Brain microvascular endothelial cell (primary cell): ENCODE measurements around the gene C10orf71.

Experiments used
- DNase-seq: peaks from one replicate; pipeline ENCODE4 v3.0.0-alpha.2; 2020
- H3K27ac ChIP-seq: fragments of 250-450 bp; sonication (Bioruptor Pico); 2 replicates; pipeline ENCODE4 v1.5.1; 2020; ENCODE audit warnings: mild to moderate bottlenecking, moderate library complexity
- H3K27me3 ChIP-seq: fragments of 250-450 bp; sonication (Bioruptor Pico); replicated peaks from 2 replicates; pipeline ENCODE4 v1.5.1; 2020; ENCODE audit warnings: mild to moderate bottlenecking
- H3K36me3 ChIP-seq: fragments of 250-450 bp; sonication (Bioruptor Pico); replicated peaks from 2 replicates; pipeline ENCODE4 v1.5.1; 2020; ENCODE audit warnings: mild to moderate bottlenecking
- H3K4me3 ChIP-seq: 2 replicates; pipeline ENCODE4 v1.5.1; 2011; ENCODE audit warnings: low read depth, mild to moderate bottlenecking, control low read depth, low read length, moderate library complexity
- CTCF ChIP-seq: IDR thresholded peaks from 2 replicates; pipeline ENCODE4 v1.5.1; 2011; ENCODE audit warnings: low read depth, mild to moderate bottlenecking, moderate library complexity, low read length, control low read depth, inconsistent platforms; ENCODE audit errors: missing control alignments
- in situ Hi-C: cut with HindIII; loops from 2 replicates; pipeline ENCODE4 v1.10.0; 2017; ENCODE audit warnings: low sequenced_read_pairs, low pct_ligation_motif_present

The C10orf71 gene

GRCh38 chr10:49365275-49365674, 66.3 kb downstream of the C10orf71 start:
- Histone ChIP-seq H3K27me3 (no peaks in the 10 kb centered on the region), H3K27ac (no peak overlapping the region), H3K4me3 (no peak overlapping the region), H3K36me3 (no peaks in the 10 kb centered on the region)
- no peak for DNase-seq
- in situ Hi-C loops: no loop called here
- no peak for TF ChIP-seq CTCF

- in situ Hi-C loops: no loop called here
- Histone ChIP-seq H3K27ac (no peak overlapping the region), H3K36me3 (no peaks in the 10 kb centered on the region), H3K4me3 (no peak overlapping the region), H3K27me3 (no peaks in the 10 kb centered on the region)
- no peak for TF ChIP-seq CTCF
- DNase-seq: no peak
Measured at GRCh38 chr10:49365675-49366415, 66.9 kb downstream of the C10orf71 start.

GRCh38 chr10:49366460-49366859, 67.5 kb downstream of the C10orf71 start:
- no peak for TF ChIP-seq CTCF
- Histone ChIP-seq H3K4me3 (no peak overlapping the region), H3K36me3 (no peaks in the 10 kb centered on the region), H3K27ac (no peak overlapping the region), H3K27me3 (no peaks in the 10 kb centered on the region)
- no peak for DNase-seq
- in situ Hi-C loops: no loop called here

- no peak for DNase-seq
Measured at GRCh38 chr10:49367600-49367999, 68.6 kb downstream of the C10orf71 start.

GRCh38 chr10:49368256-49368655, 69.3 kb downstream of the C10orf71 start:
- in situ Hi-C loops: no loop called here
- no peaks in the 10 kb centered on the region for H3K36me3 ChIP-seq
- H3K27ac ChIP-seq: no peak overlapping the region
- H3K27me3 ChIP-seq: no peaks in the 10 kb centered on the region
- no peak for DNase-seq
- TF ChIP-seq CTCF: no peak
- H3K4me3 ChIP-seq: no peak overlapping the region

More at GRCh38 chr10:49367600-49367999, 68.6 kb downstream of the C10orf71 start:
- Histone ChIP-seq H3K27me3 (no peaks in the 10 kb centered on the region), H3K4me3 (no peak overlapping the region), H3K36me3 (no peaks in the 10 kb centered on the region), H3K27ac (no peak overlapping the region)
- TF ChIP-seq CTCF: no peak
- in situ Hi-C loops: no loop called here
